LNCAP (cell line): ENCODE measurements around the gene DOCK4.

Experiments used
- TF ChIP-seq, protein P1 (sequence below): fragments of 450-650 bp; IDR thresholded peaks from 2 replicates; pipeline ENCODE4 v1.5.1; 2017; ENCODE audit warnings: mild to moderate bottlenecking

Gene DOCK4

DNA sequence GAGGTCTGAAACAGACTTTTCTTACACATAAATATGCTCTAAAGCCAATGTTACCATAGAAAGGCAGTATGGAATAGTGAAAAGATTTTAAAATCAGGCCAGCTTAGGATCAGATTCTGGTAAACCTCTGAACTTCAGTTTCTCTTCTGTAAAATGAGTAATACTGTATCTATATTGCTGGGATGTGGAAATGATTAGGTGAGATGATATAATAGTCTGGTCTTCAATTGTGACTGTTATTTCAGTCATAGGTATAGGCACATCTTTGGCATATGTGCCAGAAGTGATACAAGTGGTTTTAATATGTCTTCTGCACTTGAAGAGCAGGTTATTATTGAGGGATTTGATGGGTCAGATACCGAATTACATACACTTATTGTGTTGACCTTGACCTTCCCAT is 7.5 kb upstream of the DOCK4 start:
- TF ChIP-seq, protein P1, sequence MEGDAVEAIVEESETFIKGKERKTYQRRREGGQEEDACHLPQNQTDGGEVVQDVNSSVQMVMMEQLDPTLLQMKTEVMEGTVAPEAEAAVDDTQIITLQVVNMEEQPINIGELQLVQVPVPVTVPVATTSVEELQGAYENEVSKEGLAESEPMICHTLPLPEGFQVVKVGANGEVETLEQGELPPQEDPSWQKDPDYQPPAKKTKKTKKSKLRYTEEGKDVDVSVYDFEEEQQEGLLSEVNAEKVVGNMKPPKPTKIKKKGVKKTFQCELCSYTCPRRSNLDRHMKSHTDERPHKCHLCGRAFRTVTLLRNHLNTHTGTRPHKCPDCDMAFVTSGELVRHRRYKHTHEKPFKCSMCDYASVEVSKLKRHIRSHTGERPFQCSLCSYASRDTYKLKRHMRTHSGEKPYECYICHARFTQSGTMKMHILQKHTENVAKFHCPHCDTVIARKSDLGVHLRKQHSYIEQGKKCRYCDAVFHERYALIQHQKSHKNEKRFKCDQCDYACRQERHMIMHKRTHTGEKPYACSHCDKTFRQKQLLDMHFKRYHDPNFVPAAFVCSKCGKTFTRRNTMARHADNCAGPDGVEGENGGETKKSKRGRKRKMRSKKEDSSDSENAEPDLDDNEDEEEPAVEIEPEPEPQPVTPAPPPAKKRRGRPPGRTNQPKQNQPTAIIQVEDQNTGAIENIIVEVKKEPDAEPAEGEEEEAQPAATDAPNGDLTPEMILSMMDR = no peak

GRCh38 chr7:112212571-112212970 is 6.4 kb upstream of the DOCK4 start:
- TF ChIP-seq, protein P1 = no peak

GRCh38 chr7:112211348-112211907 is 5.2 kb upstream of the DOCK4 start:
- TF ChIP-seq, protein P1 = no peak

DNA sequence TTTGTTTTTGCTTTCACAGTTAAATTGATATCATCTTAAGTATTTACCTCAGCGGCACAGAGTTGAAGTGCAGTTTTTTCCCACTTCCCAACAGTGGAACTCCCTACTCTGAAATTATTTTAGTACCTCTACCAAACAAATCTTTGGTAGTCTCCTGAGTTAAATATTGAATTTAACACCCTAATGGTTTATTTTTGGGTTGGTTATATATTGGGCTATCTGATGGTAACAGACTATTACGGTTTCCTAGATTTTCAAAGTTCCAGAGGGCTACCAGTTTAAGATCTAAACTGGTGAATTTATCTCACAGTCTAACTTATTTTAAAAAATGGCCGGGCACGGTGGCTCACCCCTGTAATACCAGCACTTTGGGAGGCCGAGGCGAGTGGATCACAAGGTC is 1.6 kb upstream of the DOCK4 start:
- TF ChIP-seq, protein P1 = no peak

DNA sequence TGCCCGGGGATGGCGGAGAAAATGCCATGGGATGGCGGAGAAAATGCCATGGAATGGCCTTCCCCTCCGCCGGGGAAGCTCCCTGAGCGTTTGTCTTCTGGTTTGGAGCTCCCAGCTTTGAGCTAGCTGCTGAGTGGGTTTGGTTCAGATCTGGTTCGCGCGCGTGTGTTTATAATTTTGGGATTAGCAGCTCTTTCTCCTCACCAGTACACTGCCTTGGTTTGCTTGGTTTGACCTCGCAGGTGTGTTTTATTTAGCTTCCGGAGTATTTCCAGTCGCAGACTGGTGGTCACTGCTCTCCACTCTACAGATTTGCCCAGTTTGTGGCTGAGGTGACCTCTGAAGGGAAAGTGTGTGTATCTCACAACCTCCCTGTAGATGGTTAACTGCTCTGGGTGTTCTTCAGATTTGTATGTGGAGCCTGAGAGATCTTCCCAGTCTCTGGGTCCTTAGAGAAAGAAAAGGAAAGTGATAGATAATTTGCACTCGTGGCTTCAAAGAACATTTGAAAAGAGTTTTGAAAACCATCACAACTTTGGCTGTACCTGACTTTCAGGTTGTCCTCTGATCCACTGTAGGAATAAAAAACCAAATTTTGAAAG is 893 bp upstream of the DOCK4 start:
- TF ChIP-seq, protein P1 = no peak

DNA sequence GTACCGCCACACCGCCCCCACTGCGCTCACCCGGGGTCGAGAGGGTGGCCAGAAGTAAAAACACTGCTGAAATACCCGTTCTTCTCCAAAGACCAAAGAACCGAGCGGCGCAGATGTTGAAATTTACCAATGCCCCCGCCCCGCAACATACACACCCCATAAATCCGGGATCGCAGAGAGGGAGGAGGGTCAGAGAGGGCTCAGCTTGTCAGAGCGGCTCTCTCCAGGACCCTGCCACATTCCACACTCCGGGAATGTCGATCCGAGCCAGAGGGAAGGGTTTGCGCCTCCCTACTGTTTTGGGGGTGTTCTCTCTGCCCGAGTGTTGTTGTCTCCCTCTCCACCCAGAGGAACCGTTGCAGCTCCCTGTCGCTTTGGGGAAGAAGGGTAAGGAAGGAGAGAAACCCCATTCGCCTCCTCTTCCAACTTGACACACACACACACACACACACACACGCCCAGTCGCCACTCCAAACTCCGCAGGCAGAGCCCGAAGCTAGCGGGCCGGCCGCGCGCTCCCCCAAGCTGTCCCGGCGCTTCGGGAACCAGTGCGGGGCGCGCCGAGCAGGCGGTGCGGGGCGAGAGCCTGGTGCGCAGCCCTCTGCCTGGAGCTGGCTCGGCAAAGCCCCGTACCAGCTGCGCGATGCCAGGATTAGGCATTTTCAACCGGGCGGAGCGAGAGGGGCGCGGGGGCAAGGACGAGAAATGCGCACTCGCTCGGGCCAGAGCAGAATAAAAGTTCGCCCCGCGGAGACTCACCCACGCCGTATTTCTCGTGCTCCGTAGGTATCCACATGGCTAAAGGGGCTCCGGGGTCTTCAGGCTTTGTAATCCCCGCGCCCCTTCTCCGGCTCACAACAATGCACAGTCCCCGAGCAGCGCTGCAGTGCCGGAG is 609 bp downstream of the DOCK4 start:
- TF ChIP-seq, protein P1 = no peak

- TF ChIP-seq, protein P1 = no peak
Observed at GRCh38 chr7:112204499-112205342, 1.5 kb downstream of the DOCK4 start.
